Keratinocyte (primary cell): Measurements from ENCODE around the gene ATF7. TPM values are rescaled to one million over a fixed set of nuclear protein-coding genes. Genes with fewer than 3 reads are reported as not detected.

ENCODE experiments used
- DNase-seq: peaks from one replicate; pipeline ENCODE4 v3.0.0-alpha.2; 2011; ENCODE audit warnings: low read depth, missing footprints, low spot score
- FAIRE-seq: peaks from 2 replicates; lab custom pipeline; 2011; peaks lifted over from hg19 to GRCh38; lab: Jason Lieb, UNC
- H2AFZ ChIP-seq: 2 replicates; pipeline ENCODE4 v1.6.0; 2012; ENCODE audit warnings: low read length, control low read depth, inconsistent platforms; ENCODE audit not compliant: control insufficient read depth
- H3K27ac ChIP-seq: 2 replicates; pipeline ENCODE4 v1.5.1; 2011; ENCODE audit warnings: low read length; ENCODE audit not compliant: control insufficient read depth, insufficient read depth
- H3K27me3 ChIP-seq: 3 replicates; pipeline ENCODE4 v1.6.0; 2011; ENCODE audit warnings: low read length; ENCODE audit not compliant: control insufficient read depth, insufficient read depth; ENCODE audit errors: extremely low read depth
- H3K36me3 ChIP-seq, 2 experiments: 2 replicates in 1 of 2; 3 replicates in 1 of 2; pipeline ENCODE4 v1.5.1; 2011; ENCODE audit warnings: low read length in 2 of 2, mild to moderate bottlenecking in 1 of 2; ENCODE audit not compliant: control insufficient read depth in 2 of 2, insufficient read depth in 2 of 2; ENCODE audit errors: extremely low read depth in 1 of 2
- H3K4me1 ChIP-seq: 3 replicates; pipeline ENCODE4 v1.5.1; 2011; ENCODE audit warnings: low read length; ENCODE audit not compliant: control insufficient read depth, insufficient read depth; ENCODE audit errors: extremely low read depth
- H3K4me2 ChIP-seq: 3 replicates; pipeline ENCODE4 v1.6.0; 2011; ENCODE audit warnings: low read depth, low read length; ENCODE audit not compliant: control insufficient read depth, insufficient read depth; ENCODE audit errors: extremely low read depth
- H3K4me3 ChIP-seq, 3 experiments: fragments of 200-600 bp in 1 of 3; sonication (generic) in 1 of 3; 2 replicates in 2 of 3; 3 replicates in 1 of 3; pipeline ENCODE4 v1.5.1; 2011 to 2016; ENCODE audit warnings: low read length in 3 of 3, mild to moderate bottlenecking in 3 of 3, control low read depth in 2 of 3, inconsistent platforms in 1 of 3, low read depth in 1 of 3, mixed read lengths in 1 of 3, mixed run types in 1 of 3, moderate library complexity in 1 of 3; ENCODE audit not compliant: control insufficient read depth in 2 of 3, insufficient read depth in 2 of 3; ENCODE audit errors: extremely low read depth in 1 of 3
- H3K79me2 ChIP-seq: 2 replicates; pipeline ENCODE4 v1.6.0; 2012; ENCODE audit warnings: low read length; ENCODE audit not compliant: control insufficient read depth, insufficient read depth
- H3K9ac ChIP-seq: 3 replicates; pipeline ENCODE4 v1.6.0; 2011; ENCODE audit warnings: low read length; ENCODE audit not compliant: control insufficient read depth, insufficient read depth; ENCODE audit errors: extremely low read depth
- H3K9me1 ChIP-seq: 3 replicates; pipeline ENCODE4 v1.6.0; 2011; ENCODE audit warnings: low read length; ENCODE audit not compliant: control insufficient read depth, insufficient read depth; ENCODE audit errors: extremely low read depth
- H3K9me3 ChIP-seq: 2 replicates; pipeline ENCODE4 v1.5.1; 2012; ENCODE audit warnings: low read depth, low read length; ENCODE audit not compliant: control insufficient read depth
- H4K20me1 ChIP-seq: 3 replicates; pipeline ENCODE4 v1.6.0; 2011; ENCODE audit warnings: low read length; ENCODE audit not compliant: control insufficient read depth, insufficient read depth; ENCODE audit errors: extremely low read depth
- EZH2 ChIP-seq: IDR thresholded peaks from one replicate; pipeline ENCODE4 v1.6.1; 2012; ENCODE audit warnings: inconsistent platforms, mild to moderate bottlenecking, low read length, moderate library complexity
- dilution Hi-C: fragments of 300-500 bp; cut with MboI; formaldehyde crosslinking; loops from one replicate; pipeline ENCODE4 v1.7.0; 2020; ENCODE audit warnings: low sequenced_read_pairs; ENCODE audit not compliant: extremely low pct_ligation_motif_present
- polyA plus RNA-seq, 5 experiments: library from polyadenylated mRNA; depleted of rRNA in 3 of 5; stranded (reverse) in 3 of 5; stranded (forward) in 1 of 5; unstranded in 1 of 5; fragments of >200 nt; gene quantifications; 1 replicate in 1 of 5; 2 replicates in 3 of 5; 3 replicates in 1 of 5; pipeline versions ENCODE4 v1.2.1 to v1.2.3, GENCODE V29; 2011 to 2012; ENCODE audit warnings: missing spikeins in 2 of 5, low read depth in 1 of 5, low replicate concordance in 1 of 5
- TF ChIP-seq, protein P1 (sequence below), 3 experiments: IDR thresholded peaks in 1 of 3; conservative IDR thresholded peaks in 1 of 3; optimal IDR thresholded peaks in 1 of 3; 2 replicates in 2 of 3; 3 replicates in 1 of 3; pipeline versions ENCODE3 to v1.5.1; 2011; ENCODE audit warnings: low read length in 3 of 3, mild to moderate bottlenecking in 3 of 3, moderate library complexity in 2 of 3, control low read depth in 1 of 3, inconsistent platforms in 1 of 3; ENCODE audit not compliant: insufficient read depth in 2 of 3; ENCODE audit errors: extremely low read depth in 1 of 3

Gene ATF7
- polyA plus RNA-seq, 1 donor (not counting 4 experiments of a cell fraction or from before 2014, with no cell fraction given): 16.3 TPM

- H3K4me3 ChIP-seq: no peak overlapping the region
- H3K4me1 ChIP-seq: peaks cover 32% of the 10 kb centered on the region
- no peak overlapping the region for H2AFZ ChIP-seq
- no peak for DNase-seq
- H3K9ac ChIP-seq: no peak overlapping the region
- no peaks in the 10 kb centered on the region for H3K79me2 ChIP-seq
- TF ChIP-seq, protein P1, sequence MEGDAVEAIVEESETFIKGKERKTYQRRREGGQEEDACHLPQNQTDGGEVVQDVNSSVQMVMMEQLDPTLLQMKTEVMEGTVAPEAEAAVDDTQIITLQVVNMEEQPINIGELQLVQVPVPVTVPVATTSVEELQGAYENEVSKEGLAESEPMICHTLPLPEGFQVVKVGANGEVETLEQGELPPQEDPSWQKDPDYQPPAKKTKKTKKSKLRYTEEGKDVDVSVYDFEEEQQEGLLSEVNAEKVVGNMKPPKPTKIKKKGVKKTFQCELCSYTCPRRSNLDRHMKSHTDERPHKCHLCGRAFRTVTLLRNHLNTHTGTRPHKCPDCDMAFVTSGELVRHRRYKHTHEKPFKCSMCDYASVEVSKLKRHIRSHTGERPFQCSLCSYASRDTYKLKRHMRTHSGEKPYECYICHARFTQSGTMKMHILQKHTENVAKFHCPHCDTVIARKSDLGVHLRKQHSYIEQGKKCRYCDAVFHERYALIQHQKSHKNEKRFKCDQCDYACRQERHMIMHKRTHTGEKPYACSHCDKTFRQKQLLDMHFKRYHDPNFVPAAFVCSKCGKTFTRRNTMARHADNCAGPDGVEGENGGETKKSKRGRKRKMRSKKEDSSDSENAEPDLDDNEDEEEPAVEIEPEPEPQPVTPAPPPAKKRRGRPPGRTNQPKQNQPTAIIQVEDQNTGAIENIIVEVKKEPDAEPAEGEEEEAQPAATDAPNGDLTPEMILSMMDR (optimal IDR thresholded peaks at IDR 0.05 in 1 of 3, IDR thresholded peaks at IDR 0.05 in 1 of 3, conservative IDR thresholded peaks at IDR 0.05 in 1 of 3; ENCODE audit: extremely low read depth in 1 of 3, insufficient read depth in 2 of 3, low read length in 3 of 3): no peak
- TF ChIP-seq EZH2: no peak
- no peak overlapping the region for H3K4me2 ChIP-seq
- no peaks in the 10 kb centered on the region for H3K9me1 ChIP-seq
- dilution Hi-C loops: no loop called here
- H4K20me1 ChIP-seq: no peaks in the 10 kb centered on the region
- no peak overlapping the region for H3K27ac ChIP-seq
- no peaks in the 10 kb centered on the region for H3K9me3 ChIP-seq
- no peaks in the 10 kb centered on the region for H3K27me3 ChIP-seq
- no peak for FAIRE-seq
- no peaks in the 10 kb centered on the region for H3K36me3 ChIP-seq
Measured at GRCh38 chr12:53564941-53565340, 61.2 kb downstream of the ATF7 start.

DNA sequence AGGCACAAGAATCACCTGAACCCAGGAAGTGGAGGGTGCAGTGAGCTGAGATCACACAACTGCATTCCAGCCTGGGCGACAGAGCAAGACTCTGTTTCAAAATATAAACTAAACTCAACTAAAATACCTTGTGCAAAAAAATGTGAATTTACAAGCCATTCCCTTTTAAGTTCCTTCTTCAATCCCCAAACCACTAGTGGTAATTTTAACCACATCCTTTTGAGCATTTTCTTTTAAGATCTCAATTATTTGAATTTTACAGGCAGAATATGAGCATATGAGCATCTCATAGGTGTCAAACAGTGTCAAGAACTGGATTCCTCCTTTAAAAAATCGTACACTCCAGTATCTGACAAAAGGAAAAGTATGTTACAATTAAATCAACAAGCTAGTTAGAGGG, 61.9 kb downstream of the ATF7 start:
- H3K36me3 ChIP-seq: no peaks in the 10 kb centered on the region
- no peaks in the 10 kb centered on the region for H3K27me3 ChIP-seq
- no peaks in the 10 kb centered on the region for H4K20me1 ChIP-seq
- H2AFZ ChIP-seq: no peak overlapping the region
- no peak for TF ChIP-seq EZH2
- TF ChIP-seq, protein P1 (optimal IDR thresholded peaks at IDR 0.05 in 1 of 3, IDR thresholded peaks at IDR 0.05 in 1 of 3, conservative IDR thresholded peaks at IDR 0.05 in 1 of 3; ENCODE audit: extremely low read depth in 1 of 3, insufficient read depth in 2 of 3, low read length in 3 of 3): no peak
- peaks cover 26% of the 10 kb centered on the region for H3K4me1 ChIP-seq
- no peak overlapping the region for H3K9ac ChIP-seq
- FAIRE-seq (no peak), DNase-seq (no peak)
- no peaks in the 10 kb centered on the region for H3K9me3 ChIP-seq
- no peak overlapping the region for H3K4me2 ChIP-seq
- H3K4me3 ChIP-seq: no peak overlapping the region
- H3K79me2 ChIP-seq: no peaks in the 10 kb centered on the region
- dilution Hi-C loops: no loop called here
- H3K9me1 ChIP-seq: no peaks in the 10 kb centered on the region
- no peak overlapping the region for H3K27ac ChIP-seq
